IMR-90 (cell line): ENCODE data around the gene MBD3L5. TPM values are rescaled to one million over a fixed set of nuclear protein-coding genes. Genes with fewer than 3 reads are reported as not detected.

ENCODE experiments used
- ATAC-seq: fragments of 200-7000 bp; cut with Tn5 transposase; 2 replicates; pipeline ENCODE4 v1.9.1; 2020; ENCODE audit warnings: low read depth, mild to moderate bottlenecking, moderate library complexity
- BruUV-seq: library from RNA; stranded (reverse); fragments of 400-500 nt; replicated peaks from 2 replicates; lab custom pipeline; 2021; lab: Mats Ljungman, UMichigan
- CTCF ChIA-PET: fragments of 300-600 bp; formaldehyde crosslinking; extraction: SDS; loops from one replicate; lab custom pipeline; 2021; ENCODE audit warnings: antibody characterized with exemption; lab: Yijun Ruan, JAX
- POLR2A ChIA-PET: fragments of 300-600 bp; sonication (Branson Sonifier 250); formaldehyde crosslinking; loops from one replicate; lab custom pipeline; 2022; ENCODE audit warnings: antibody characterized with exemption; ENCODE audit not compliant: unreplicated experiment; lab: Charles Lee
- DNase-seq: peaks from one replicate; pipeline ENCODE4 v3.0.0; 2013
- H2AFZ ChIP-seq: replicated peaks from 2 replicates; pipeline ENCODE3; 2013; ENCODE audit warnings: low read length, mild to moderate bottlenecking; ENCODE audit not compliant: poor library complexity
- H2AK5ac ChIP-seq: 2 replicates; pipeline ENCODE4 v1.6.1; 2013; ENCODE audit warnings: low read depth, low read length, inconsistent platforms
- H2AK9ac ChIP-seq: replicated peaks from 2 replicates; pipeline ENCODE3; 2013; ENCODE audit warnings: mild to moderate bottlenecking, low read depth, low read length, moderate library complexity; ENCODE audit not compliant: poor library complexity
- H2BK120ac ChIP-seq: 2 replicates; pipeline ENCODE4 v1.6.1; 2013; ENCODE audit warnings: low read depth, low read length, inconsistent platforms
- H2BK15ac ChIP-seq: 3 replicates; pipeline ENCODE4 v1.6.1; 2013; ENCODE audit warnings: low read depth, low read length, inconsistent platforms
- H2BK20ac ChIP-seq: 2 replicates; pipeline ENCODE4 v1.6.1; 2013; ENCODE audit warnings: low read depth, mild to moderate bottlenecking, inconsistent platforms, low read length, moderate library complexity
- H2BK5ac ChIP-seq: 2 replicates; pipeline ENCODE4 v1.6.1; 2013; ENCODE audit warnings: mild to moderate bottlenecking, low read depth, low read length, inconsistent platforms; ENCODE audit not compliant: poor library complexity, severe bottlenecking
- H3K14ac ChIP-seq: replicated peaks from 2 replicates; pipeline ENCODE4 v1.6.1; 2013; ENCODE audit warnings: low read depth, low read length, inconsistent platforms
- H3K18ac ChIP-seq: 2 replicates; pipeline ENCODE4 v1.6.1; 2013; ENCODE audit warnings: low read depth, low read length, control low read depth
- H3K23ac ChIP-seq: 2 replicates; pipeline ENCODE4 v1.6.1; 2013; ENCODE audit warnings: low read depth, low read length, inconsistent platforms
- H3K27ac ChIP-seq: 2 replicates; pipeline ENCODE4 v1.5.1; 2013; ENCODE audit warnings: mild to moderate bottlenecking, control low read depth, low read length; ENCODE audit not compliant: insufficient read depth
- H3K27me3 ChIP-seq: 2 replicates; pipeline ENCODE4 v1.6.1; 2013; ENCODE audit warnings: low read length; ENCODE audit not compliant: control insufficient read depth, insufficient read depth
- H3K36me3 ChIP-seq: 2 replicates; pipeline ENCODE4 v1.6.1; 2013; ENCODE audit warnings: low read length, mixed read lengths; ENCODE audit not compliant: control insufficient read depth, insufficient read depth
- H3K4ac ChIP-seq: 2 replicates; pipeline ENCODE4 v1.6.1; 2013; ENCODE audit warnings: low read depth, low read length, inconsistent platforms
- H3K4me1 ChIP-seq: 2 replicates; pipeline ENCODE4 v1.6.1; 2013; ENCODE audit warnings: low read length, mixed read lengths; ENCODE audit not compliant: control insufficient read depth, insufficient read depth
- H3K4me2 ChIP-seq: 2 replicates; pipeline ENCODE4 v1.6.1; 2013; ENCODE audit warnings: low read depth, mild to moderate bottlenecking, control low read depth, low read length, moderate library complexity
- H3K4me3 ChIP-seq: 2 replicates; pipeline ENCODE4 v1.5.1; 2013; ENCODE audit warnings: low read depth, mild to moderate bottlenecking, control low read depth, low read length, moderate library complexity; ENCODE audit not compliant: insufficient read depth
- H3K56ac ChIP-seq: 2 replicates; pipeline ENCODE4 v1.6.1; 2013; ENCODE audit warnings: low read length, inconsistent platforms; ENCODE audit not compliant: insufficient read depth; ENCODE audit errors: extremely low read depth
- H3K79me1 ChIP-seq, 2 experiments: 2 replicates each; pipeline ENCODE4 v1.6.1; 2013; ENCODE audit warnings: low read length in 2 of 2, inconsistent platforms in 1 of 2, low read depth in 1 of 2
- H3K9ac ChIP-seq: 2 replicates; pipeline ENCODE4 v1.6.1; 2013; ENCODE audit warnings: low read depth, low read length, control low read depth
- H3K9me1 ChIP-seq: 2 replicates; pipeline ENCODE4 v1.6.1; 2013; ENCODE audit warnings: low read length, inconsistent platforms; ENCODE audit not compliant: insufficient read depth
- H3K9me3 ChIP-seq: 2 replicates; pipeline ENCODE4 v1.6.1; 2013; ENCODE audit warnings: low read length; ENCODE audit not compliant: control insufficient read depth, insufficient read depth
- H4K20me1 ChIP-seq: 2 replicates; pipeline ENCODE4 v1.6.1; 2013; ENCODE audit warnings: low read length, inconsistent platforms; ENCODE audit not compliant: insufficient read depth
- H4K5ac ChIP-seq: 2 replicates; pipeline ENCODE4 v1.6.1; 2013; ENCODE audit warnings: mild to moderate bottlenecking, low read depth, low read length, control low read depth
- H4K8ac ChIP-seq, 2 experiments: 2 replicates each; pipeline ENCODE4 v1.6.1; 2013; ENCODE audit warnings: low read depth in 2 of 2, low read length in 2 of 2, control low read depth in 1 of 2, inconsistent platforms in 1 of 2
- H4K91ac ChIP-seq: 2 replicates; pipeline ENCODE4 v1.6.1; 2013; ENCODE audit warnings: low read depth, low read length, inconsistent platforms; ENCODE audit not compliant: insufficient read depth
- BHLHE40 ChIP-seq: fragments of 150-350 bp; IDR thresholded peaks from 2 replicates; pipeline ENCODE4 v1.6.1; 2016; ENCODE audit warnings: mild to moderate bottlenecking, low read depth, low read length
- CEBPB ChIP-seq: IDR thresholded peaks from 2 replicates; pipeline ENCODE4 v1.6.1; 2012; ENCODE audit warnings: low read depth, low read length, improper control_type of control experiment
- CHD1 ChIP-seq: IDR thresholded peaks from 2 replicates; pipeline ENCODE4 v1.6.1; 2012; ENCODE audit warnings: low read depth, low read length, improper control_type of control experiment
- CTCF ChIP-seq: conservative IDR thresholded peaks from 2 replicates; pipeline ENCODE4 v1.5.1; 2012; ENCODE audit warnings: mild to moderate bottlenecking, low read depth, low read length, improper control_type of control experiment
- FOS ChIP-seq: fragments of 150-350 bp; IDR thresholded peaks from 2 replicates; pipeline ENCODE4 v1.6.1; 2016; ENCODE audit warnings: low read depth, low read length
- MAFK ChIP-seq: IDR thresholded peaks from 2 replicates; pipeline ENCODE4 v1.6.1; 2012; ENCODE audit warnings: low read depth, low read length, improper control_type of control experiment
- MAZ ChIP-seq: IDR thresholded peaks from 2 replicates; pipeline ENCODE4 v1.6.1; 2012; ENCODE audit warnings: low read depth, mild to moderate bottlenecking, low read length, improper control_type of control experiment, moderate library complexity, borderline replicate concordance
- MXI1 ChIP-seq: IDR thresholded peaks from 2 replicates; pipeline ENCODE4 v1.6.1; 2012; ENCODE audit warnings: low read depth, mild to moderate bottlenecking, low read length, moderate library complexity, borderline replicate concordance
- NFE2L2 ChIP-seq: fragments of 150-350 bp; IDR thresholded peaks from 2 replicates; pipeline ENCODE4 v1.6.1; 2016; ENCODE audit warnings: low read depth, mild to moderate bottlenecking, low read length
- RAD21 ChIP-seq: IDR thresholded peaks from 2 replicates; pipeline ENCODE4 v1.6.1; 2012; ENCODE audit warnings: low read length, improper control_type of control experiment
- SMC3 ChIP-seq: fragments of 150-350 bp; IDR thresholded peaks from 2 replicates; pipeline ENCODE4 v1.6.1; 2016; ENCODE audit warnings: low read depth, mild to moderate bottlenecking, antibody characterized with exemption, low read length, moderate library complexity
- WGBS, 2 experiments: methylation state at CpG; one replicate each; pipeline versions ENCODE4 v1.1.5 to v1.1.7; 2013; ENCODE audit warnings: missing lambda C conversion rate in 2 of 2; ENCODE audit not compliant: insufficient read length in 1 of 2; ENCODE audit errors: extremely low coverage in 2 of 2; 5-methylcytosine and 5-hydroxymethylcytosine counted together
- dilution Hi-C: fragments of 300-500 bp; cut with HindIII; formaldehyde crosslinking; loops from one replicate; pipeline ENCODE4 v1.14.3; 2018; ENCODE audit warnings: low sequenced_read_pairs; ENCODE audit not compliant: unreplicated experiment
- in situ Hi-C: fragments of 300-500 bp; cut with MboI; formaldehyde crosslinking; loops from 3 replicates; pipeline ENCODE4 v1.14.3; 2019; ENCODE audit warnings: low sequenced_read_pairs, inconsistent platforms, mixed read lengths
- intact Hi-C: fragments of 100-400 bp; cut with micrococcal nuclease; formaldehyde crosslinking; loops from 2 replicates; pipeline ENCODE4 v1.10.0; 2022
- polyA plus RNA-seq, 3 experiments: library from polyadenylated mRNA; depleted of rRNA; stranded (reverse); fragments of >200 nt; gene quantifications; 2 replicates each; pipeline ENCODE4 v1.2.3, GENCODE V29; 2012; ENCODE audit warnings: low replicate concordance in 1 of 3
- total RNA-seq: library from RNA; depleted of rRNA; stranded (reverse); fragments of >200 nt; gene quantifications from 2 replicates; pipeline ENCODE4 v1.2.3, GENCODE V29; 2012
- TF ChIP-seq, protein P1 (sequence below): fragments of 150-350 bp; IDR thresholded peaks from 2 replicates; pipeline ENCODE4 v1.6.1; 2016; ENCODE audit warnings: low read depth, mild to moderate bottlenecking, low read length, moderate library complexity, borderline replicate concordance
- TF ChIP-seq, protein P2 (sequence below): fragments of 150-350 bp; IDR thresholded peaks from 2 replicates; pipeline ENCODE4 v1.6.1; 2017; ENCODE audit warnings: mild to moderate bottlenecking, antibody characterized with exemption, low read length, low read depth

The MBD3L5 gene
- total and polyA plus RNA-seq, 2 of the 4 experiments (the other 2 are of a cell fraction), result not detected

DNA sequence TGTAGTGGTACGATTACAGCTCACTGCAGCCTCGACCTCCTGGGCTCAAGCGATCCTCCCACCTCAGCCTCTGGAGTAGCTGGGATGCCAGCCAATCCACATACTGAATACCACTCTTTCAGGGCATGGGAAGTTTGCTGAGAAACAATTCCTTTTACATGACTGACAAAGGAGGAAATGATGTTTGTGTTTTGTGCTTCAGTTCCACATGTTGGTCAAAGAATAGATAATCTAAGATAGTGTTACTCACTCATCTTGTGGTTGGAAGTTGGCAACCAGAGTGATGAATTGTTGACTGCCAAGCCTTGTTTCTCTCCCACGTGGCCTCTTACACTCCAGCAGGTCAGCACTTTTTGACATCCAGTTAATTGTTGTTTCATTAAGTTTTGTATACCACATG lies 16.7 kb upstream of the MBD3L5 start:
- Histone ChIP-seq H3K18ac (no peak overlapping the region), H2BK15ac (no peak overlapping the region), H3K79me1 (no peaks in the 10 kb centered on the region), H4K20me1 (no peaks in the 10 kb centered on the region), H3K4me3 (no peak overlapping the region), H3K4me2 (no peak overlapping the region), H3K9me1 (no peaks in the 10 kb centered on the region), H2BK20ac (no peak overlapping the region), H3K9ac (no peak overlapping the region), H3K27ac (no peak overlapping the region), H4K5ac (no peak overlapping the region), H3K9me3 (peaks cover 16% of the 10 kb centered on the region), H2BK120ac (no peak overlapping the region), H3K56ac (no peak overlapping the region), H2BK5ac (no peak overlapping the region), H3K36me3 (no peaks in the 10 kb centered on the region), H2AFZ (no peak overlapping the region), H3K4ac (no peak overlapping the region), H3K14ac (no peak overlapping the region), H4K91ac (no peak overlapping the region), H3K23ac (no peak overlapping the region), H4K8ac (no peak overlapping the region), H2AK5ac (no peak overlapping the region), H3K27me3 (no peaks in the 10 kb centered on the region), H3K4me1 (no peaks in the 10 kb centered on the region), H2AK9ac (no peak overlapping the region)
- no peak for ATAC-seq
- dilution Hi-C loops, result no loop called here
- no TSS peak for BruUV-seq
- DNase-seq, result no peak
- TF ChIP-seq, protein P1, sequence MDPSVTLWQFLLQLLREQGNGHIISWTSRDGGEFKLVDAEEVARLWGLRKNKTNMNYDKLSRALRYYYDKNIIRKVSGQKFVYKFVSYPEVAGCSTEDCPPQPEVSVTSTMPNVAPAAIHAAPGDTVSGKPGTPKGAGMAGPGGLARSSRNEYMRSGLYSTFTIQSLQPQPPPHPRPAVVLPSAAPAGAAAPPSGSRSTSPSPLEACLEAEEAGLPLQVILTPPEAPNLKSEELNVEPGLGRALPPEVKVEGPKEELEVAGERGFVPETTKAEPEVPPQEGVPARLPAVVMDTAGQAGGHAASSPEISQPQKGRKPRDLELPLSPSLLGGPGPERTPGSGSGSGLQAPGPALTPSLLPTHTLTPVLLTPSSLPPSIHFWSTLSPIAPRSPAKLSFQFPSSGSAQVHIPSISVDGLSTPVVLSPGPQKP, result no peak
- TF ChIP-seq BHLHE40, result no peak
- TF ChIP-seq NFE2L2, result no peak
- no peak for TF ChIP-seq FOS
- no peak for TF ChIP-seq MAFK
- TF ChIP-seq CTCF, result no peak
- TF ChIP-seq MXI1, result no peak
- TF ChIP-seq SMC3, result no peak
- no peak for TF ChIP-seq RAD21
- TF ChIP-seq CEBPB, result no peak
- TF ChIP-seq, protein P2, sequence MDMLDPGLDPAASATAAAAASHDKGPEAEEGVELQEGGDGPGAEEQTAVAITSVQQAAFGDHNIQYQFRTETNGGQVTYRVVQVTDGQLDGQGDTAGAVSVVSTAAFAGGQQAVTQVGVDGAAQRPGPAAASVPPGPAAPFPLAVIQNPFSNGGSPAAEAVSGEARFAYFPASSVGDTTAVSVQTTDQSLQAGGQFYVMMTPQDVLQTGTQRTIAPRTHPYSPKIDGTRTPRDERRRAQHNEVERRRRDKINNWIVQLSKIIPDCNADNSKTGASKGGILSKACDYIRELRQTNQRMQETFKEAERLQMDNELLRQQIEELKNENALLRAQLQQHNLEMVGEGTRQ, result no peak
- no peak for TF ChIP-seq CHD1
- TF ChIP-seq MAZ, result no peak
- intact Hi-C loops, result no loop called here
- in situ Hi-C loops, result no loop called here
- no CpG with 5 or more reads among the region's 4 CpGs for WGBS, 2 experiments
- ChIA-PET POLR2A (no interaction called here), CTCF (no interaction called here)
